Left forelimb (tissue), 1 donor: ENCODE measurements around the gene FLVCR2.

ENCODE experiments used
- DNase-seq: peaks from one replicate; pipeline ENCODE4 v3.0.0-alpha.2; 2018; ENCODE audit warnings: low spot score

FLVCR2 gene

DNA sequence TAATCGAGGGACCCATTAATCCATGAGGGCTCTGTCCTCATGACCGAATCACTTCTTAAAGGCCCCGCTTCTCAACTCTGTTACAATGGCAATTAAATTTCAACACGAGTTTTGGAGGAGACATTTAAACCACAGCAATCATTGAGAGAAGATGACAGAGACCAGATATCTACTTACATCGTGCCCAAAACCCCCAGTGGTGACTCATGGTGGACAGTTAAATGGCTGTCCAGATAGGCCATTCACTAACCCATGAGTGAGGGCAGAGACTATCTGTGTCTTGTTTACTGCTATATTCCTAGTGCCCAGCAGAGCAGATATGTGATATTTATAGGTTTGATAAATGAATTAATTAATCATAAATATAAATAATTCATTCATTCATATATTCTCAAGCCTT, 20.0 kb upstream of the FLVCR2 start:
- no peak for DNase-seq

DNA sequence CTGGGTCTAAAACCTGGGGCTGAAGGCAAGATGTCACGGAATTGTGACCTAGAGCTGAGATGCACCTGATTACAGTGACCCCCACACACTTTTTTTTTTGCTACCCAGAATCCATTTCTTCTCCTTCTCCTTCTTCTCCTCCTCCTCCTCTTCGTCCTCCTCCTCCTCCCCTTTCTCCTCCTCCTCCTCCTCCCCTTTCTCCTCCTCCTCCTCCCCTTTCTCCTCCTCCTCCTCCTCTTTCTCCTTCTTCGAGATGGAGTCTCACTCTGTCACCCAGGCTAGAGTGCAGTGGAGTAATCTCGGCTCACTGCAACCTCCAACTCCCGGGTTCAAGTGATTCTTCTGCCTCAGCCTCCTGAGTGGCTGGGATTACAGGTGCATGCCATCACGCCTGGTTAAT, 19.4 kb upstream of the FLVCR2 start:
- DNase-seq = no peak

DNA sequence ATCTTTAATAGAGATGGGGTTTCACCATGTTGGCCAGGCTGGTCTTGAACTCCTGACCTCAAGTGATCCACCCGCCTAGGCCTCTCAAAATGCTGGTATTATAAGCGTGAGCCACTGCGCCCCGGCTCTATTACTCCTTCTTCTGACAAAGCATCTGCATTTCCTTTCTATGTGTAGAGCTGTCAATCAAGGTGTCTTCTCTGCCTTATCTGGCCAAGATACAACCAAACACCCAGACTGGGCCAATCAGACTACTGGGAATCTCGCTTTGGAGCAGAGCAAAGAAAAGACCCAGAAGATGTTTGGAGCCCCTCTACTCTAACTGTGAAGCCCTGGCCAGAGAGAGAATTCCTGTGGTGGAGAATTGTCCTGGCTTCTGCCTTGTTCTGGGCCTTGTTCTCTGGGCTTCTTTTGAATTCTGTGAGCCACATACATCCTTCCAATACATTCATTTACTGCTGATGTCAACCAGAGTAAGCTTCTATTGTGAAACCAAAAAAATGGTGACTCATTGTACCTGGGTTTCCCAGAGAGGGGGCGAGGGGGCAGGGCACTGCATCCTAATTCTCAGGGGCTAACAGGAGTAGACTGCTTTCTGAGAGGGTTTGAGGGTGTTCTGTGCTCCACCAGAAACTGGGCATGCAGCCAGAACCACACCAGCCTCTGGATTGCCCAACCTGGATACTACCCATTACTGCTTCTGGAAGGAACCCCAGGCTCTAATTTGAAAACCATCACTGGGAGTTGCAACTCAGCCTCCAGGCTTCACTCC, 18.8 kb upstream of the FLVCR2 start:
- no peak for DNase-seq

DNA sequence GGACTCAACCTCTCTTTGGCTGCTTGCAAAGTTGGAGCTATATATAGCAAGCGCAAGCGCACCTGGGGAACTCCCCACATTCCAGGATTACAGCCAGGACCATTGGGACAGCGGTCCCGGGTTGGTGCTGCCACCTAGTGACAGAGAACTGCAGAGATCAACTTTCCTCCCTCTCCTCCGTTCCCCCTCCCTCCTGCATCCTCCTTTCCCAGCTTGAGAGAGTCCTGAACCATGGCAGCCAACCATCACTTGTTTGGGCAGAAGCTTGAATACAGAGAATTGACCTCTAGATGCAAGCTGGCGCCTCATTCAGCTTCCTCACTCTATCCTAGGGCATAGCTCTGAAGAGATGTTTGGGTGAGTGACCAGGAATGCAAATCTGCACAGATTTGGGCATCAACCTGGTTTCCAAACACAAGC, 17.4 kb upstream of the FLVCR2 start:
- no peak for DNase-seq

DNA sequence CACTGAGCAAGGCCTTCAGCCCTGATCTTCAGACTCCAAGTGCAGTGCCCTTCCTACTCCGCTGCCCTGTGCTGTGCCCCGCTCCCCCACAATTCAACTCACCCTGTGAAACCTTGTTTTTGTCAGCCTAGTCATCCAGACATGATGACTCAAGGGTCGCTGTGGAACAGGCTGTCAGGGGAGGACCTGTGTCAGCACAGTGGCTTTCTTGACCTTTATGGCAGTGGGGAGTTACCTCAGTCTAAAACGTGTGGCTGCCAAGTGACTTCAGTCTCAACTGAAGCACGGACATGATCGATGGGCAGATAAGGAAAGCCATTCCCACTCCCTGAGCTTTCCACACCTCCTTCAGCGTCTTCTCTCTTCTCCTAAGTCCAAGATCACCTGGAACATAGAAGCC, 16.3 kb upstream of the FLVCR2 start:
- no peak for DNase-seq

DNA sequence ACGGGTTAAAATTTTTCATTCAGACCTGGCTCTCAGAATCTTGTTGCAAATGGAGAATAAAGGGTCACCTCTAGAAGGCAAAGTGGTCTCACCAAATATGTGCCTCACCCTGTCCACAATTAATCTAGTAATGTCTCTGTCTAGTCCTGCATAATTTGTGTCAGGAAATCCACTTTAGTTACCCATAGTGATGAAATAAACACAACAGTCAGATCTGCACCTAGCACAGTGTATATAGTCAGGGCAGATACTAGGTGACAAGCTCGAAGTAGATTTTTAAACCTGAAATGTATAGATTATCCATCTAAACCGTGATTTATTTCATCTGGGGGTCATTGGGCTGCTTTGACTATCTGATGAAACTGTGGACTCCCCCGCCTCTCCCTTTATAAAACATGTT, 15.9 kb upstream of the FLVCR2 start:
- no peak for DNase-seq

DNA sequence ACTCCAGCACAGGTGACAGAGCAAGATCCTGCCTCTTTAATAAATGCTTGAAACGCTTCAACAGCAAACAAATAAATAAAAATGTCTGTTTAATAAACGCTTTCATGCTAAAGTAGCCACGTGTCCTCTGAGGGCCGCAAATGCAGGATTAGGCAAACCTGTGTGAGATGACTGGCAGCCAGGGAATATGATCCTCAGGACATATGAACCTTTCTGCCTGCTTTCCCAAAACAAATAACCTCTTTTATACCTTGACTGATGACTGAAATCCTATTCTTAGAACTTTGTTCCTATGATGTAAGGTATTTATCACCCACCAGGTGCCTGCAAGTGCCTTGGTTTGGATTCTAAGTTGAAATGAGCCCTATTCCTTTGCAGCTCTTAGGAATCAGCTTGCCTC, 14.5 kb upstream of the FLVCR2 start:
- no peak for DNase-seq

DNA sequence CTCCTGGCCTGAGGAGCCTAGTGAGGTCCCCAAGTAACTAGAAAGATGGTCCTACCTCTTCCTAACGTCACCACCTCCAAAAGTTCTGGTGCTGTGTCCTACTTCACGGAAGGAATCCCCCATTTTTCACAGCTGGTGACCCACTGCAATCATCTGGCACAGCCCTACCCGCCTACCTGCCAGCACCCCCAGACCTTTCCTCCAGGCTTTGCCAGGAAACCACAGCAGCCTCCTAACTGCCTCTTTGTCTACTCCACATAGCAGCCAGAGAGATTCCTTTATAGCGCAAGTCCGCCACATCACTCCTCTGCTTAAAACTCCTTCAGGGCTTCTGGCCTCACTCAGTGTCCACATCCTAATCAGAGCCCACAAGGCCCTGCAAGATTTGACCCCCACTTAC, 13.4 kb upstream of the FLVCR2 start:
- no peak for DNase-seq

DNA sequence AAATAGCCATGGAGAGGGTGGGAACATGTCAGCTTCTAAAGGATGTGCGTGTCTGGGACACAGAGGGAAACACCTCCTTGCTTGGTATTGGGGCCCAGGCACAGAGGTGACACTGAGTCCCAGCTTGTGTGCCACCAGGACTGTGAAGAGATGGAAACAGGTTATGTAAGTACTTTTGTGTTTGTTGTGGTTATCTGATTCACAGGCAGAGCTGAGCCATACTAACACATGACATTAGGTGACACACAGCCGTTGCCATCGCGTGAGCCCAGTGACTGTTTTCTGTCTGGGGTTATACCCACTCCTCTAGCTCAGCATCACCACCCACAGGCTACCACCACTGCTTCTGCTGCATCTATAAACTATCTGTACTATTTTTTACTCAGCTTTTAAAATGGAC, 12.1 kb upstream of the FLVCR2 start:
- no peak for DNase-seq

DNA sequence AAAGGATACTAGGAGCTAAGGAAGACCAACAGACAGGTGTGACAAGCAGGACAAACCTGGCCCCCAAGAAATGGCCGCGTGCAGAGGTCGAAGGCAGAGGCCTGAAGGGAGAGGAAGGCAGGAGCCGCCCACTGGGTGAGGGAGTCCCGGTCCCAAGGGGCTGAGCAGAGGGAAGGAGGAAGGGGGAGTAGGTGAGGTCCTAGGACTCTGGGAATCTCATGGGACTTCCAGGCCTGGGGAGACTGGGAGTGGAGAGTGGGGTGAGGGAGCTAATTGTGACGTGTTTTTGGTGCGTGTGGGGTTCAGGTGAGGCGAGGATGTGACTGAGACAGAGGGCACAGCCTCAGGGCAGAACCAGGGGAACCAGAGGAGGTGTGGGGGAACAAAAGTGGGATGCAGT, 11.7 kb upstream of the FLVCR2 start:
- no peak for DNase-seq

DNA sequence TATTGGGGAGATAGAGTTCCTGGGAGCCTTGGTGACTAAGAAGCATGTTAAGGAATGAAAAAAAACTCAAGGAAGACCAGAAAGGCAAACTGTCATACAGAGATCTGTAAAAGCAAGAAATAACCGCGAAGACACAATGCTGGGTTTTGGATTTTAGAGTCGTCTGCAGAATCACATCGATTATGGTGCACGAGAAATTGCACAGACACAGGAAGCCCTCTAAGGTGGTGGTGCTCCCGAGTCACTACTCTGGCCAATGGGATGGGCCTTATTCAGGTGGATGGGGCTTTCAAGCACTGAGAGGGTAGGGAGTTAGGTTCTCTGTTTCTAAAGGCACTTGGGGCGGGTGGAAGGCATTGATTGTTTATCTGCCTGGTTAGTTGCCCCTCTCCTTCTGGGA, 10.3 kb upstream of the FLVCR2 start:
- DNase-seq = no peak

DNA sequence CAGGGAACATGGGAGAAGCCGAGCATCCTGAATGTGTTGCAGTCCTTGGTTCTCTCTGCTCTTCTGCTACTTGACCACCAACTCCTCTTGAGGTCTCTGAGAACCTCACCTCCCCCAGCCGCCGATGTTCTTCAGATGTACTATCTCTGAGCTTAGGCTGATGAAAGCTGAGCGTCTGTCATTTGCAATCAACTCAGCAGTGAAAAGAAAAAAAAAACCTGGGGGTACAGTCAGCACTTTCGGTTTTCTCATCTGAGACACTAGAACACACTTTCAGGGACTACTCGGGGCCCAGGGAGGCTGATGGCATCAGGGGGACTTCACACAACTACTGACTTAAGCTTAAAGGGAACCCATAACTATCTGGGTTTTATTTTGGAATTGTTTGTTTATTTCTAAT, 9.6 kb upstream of the FLVCR2 start:
- DNase-seq = no peak

DNA sequence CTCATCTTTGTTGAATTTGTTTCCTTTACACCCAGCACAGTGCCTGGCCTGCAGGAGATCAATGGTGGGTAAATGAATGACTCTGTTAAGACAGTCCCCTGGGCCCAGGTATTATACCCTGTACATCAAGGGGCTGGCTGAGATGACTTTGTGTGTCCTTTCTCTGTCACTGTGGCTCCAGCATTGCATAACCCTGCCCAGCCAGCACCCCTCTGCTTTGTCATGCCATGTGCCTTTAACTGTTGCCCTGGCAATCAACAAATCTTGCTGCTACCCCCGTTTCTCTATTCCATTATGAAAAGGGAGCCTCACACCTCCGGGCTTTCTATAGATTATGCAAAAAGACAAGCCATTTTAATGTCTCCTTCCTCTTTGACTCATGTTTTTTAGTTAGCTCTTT, 7.6 kb upstream of the FLVCR2 start:
- no peak for DNase-seq

DNA sequence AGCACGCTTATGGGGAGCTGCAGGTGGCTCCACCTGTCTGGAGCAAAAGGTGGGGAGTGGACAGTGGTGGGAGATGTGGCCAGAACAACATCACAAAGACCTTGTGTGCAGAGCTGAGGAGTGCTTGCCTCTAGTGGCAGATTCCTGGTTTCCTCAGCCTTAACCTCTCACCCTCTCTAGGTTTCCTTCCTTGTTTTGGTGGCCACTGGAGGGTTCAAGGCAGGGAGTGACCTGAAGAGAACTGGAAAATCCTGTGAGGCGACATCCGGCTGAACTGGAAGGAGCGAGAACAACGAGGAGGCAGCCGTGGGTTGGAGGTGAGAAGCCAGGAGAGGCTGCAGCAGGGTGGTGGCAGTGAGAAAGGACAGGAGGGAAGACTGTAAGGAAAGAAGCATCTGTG, 6.3 kb upstream of the FLVCR2 start:
- DNase-seq = no peak

DNA sequence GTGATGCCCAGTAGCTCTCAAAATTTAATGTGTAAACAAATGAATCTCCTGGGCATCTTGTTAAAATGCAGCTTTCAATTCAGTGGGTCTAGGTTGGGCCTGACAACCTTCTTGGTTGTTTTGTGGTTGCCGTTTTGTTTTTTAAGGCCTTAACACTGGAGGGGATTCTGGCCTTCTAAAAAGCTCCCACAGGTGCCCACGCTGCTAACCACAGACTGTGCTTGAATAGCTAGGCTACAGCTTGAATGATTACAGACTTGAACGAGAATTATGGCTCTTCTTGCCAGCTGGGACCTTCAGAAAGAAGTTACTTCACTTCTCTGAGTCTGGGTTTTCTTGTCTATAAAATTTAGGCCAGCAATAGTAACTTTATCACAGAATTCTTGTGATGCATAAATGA, 1.3 kb upstream of the FLVCR2 start:
- DNase-seq = no peak

DNA sequence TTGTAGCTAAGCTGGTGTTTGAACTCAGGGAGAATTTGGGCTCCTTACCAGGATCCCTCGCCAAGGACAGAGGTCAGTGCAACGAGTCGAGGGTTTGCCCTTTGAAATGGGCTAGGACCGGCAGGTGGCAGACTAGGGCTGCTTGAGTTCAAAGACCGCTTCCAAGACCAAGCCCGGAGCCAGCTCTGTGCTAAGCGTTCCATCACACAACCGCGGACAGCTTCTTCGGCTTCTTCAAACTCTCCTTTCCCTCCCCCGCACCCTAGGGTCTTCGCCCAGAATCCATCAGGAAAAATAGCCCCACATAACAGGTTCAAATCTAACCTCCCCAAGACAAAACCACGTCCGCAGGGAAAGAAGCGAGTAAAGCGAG, 705 bp upstream of the FLVCR2 start:
- DNase-seq = peak; percentile 82

DNA sequence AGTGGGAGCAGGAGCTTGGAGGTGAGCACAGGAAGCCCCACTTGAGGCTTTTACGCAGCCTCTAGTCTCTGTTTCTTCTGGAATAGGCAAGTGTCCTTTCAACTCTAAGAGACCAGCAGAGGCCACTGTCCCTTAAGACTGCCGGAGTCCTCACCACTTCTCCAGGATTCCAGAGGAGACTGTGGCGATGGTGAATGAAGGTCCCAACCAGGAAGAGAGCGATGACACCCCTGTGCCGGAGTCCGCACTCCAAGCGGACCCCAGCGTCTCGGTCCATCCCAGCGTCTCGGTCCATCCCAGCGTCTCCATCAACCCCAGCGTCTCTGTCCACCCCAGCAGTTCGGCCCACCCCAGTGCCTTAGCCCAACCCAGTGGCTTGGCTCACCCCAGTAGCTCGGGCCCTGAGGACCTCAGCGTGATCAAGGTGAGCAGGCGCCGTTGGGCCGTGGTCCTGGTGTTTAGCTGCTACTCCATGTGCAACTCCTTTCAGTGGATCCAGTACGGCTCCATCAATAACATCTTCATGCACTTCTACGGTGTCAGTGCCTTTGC, 442 bp downstream of the FLVCR2 start:
- DNase-seq = no peak

DNA sequence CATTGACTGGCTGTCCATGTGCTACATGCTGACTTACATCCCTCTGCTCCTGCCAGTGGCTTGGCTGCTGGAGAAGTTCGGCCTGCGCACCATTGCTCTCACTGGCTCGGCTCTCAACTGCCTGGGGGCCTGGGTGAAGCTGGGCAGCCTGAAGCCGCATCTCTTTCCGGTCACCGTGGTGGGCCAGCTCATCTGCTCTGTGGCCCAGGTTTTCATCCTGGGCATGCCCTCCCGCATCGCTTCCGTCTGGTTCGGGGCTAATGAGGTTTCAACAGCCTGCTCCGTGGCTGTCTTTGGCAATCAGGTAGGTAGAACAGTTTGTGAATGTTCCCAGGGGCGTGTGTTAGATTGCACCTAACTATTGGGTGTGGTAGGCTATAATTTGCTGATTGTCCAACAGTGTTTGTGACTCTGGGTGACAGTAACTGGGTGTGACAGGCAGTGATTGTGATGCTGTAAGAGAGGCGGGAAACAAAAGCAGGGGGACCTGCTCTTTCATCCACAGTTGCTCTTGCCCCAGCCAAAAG, 981 bp downstream of the FLVCR2 start:
- DNase-seq = no peak

DNA sequence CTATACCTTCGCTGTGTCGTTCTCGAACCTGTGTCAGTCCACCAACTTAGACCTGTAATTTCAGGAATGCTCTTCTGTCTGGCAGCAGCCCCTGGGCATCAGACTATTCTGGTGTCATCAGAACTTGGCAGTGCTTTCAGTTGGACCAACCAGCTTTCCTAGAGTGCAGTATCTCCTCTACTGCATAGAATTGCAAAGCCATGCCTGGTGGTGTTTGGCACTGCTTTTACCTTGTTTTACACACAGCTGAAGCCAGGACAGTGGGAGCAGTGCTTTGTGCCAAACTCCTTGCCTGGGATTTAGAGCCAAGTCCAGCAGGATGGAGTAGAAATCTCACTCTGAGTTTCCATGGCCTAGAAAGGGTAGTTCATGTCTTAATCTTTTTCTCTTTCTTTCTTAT, 1.5 kb downstream of the FLVCR2 start:
- DNase-seq = no peak

DNA sequence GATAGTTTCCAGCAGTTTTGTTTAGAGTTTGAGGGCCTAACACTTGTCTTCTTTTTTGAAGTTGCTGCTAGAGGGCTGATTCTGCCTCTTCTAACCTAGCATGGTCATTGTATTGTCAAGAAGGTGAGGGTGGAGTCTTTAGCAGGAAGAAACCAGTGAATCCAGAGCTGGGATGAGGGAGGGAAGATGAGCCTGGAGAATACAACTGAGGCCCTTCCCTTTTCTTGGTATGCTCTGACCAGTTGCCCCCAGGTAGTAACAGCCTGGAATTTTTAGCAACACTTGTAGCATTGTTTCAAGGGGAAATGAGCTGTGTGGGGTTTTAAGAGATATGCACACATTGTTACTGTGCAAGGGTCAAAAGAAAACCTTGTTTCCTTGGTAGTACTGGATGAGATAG, 9.0 kb downstream of the FLVCR2 start:
- DNase-seq = no peak

DNA sequence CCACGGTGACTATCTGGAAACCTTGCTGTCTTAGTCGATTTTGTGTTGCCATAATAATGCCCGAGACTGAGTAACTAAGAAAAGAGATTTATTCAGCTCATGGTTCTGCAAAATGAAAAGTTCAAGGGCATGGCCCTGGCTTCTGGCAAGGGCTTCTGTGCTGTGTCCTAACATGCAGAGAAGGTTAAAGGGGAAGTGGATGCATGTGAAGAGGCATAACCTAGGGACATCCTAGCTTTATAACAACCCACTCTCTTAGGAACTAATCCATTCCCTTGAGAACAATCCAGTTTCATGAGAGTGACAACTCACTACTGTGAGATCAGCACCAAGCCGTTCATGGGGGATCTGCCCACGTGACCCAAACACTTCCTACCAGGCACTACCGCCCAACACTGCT, 11.5 kb downstream of the FLVCR2 start:
- DNase-seq = no peak

DNA sequence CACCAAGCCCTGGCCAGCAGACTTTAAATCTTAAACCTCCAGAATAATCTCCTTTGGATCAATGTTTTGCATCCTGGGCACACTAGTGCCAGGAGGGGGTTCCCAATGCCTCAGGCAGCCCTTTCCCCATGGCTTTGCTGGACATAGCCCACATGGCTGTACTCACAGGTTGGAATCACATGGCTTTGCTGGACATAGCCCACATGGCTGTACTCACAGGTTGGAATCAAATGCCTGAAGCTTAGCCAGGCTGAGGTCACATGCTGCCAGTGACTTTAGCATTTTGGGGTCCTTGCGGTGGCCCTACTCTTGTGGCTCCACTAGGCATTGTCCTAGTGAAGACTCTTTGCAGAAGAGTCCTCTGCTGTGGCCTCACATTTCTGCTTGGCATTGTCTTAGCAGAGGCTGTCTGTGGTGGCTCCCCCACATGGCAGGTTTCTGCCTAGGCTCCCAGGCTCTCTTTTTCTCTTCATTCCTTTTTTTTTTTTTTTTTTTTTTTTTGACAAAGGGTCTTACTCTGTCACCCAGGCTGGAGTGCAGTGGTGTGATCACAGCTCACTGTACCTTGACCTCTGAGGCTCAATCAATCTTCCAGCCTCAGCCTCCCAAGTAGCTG, 13.0 kb downstream of the FLVCR2 start:
- no peak for DNase-seq

DNA sequence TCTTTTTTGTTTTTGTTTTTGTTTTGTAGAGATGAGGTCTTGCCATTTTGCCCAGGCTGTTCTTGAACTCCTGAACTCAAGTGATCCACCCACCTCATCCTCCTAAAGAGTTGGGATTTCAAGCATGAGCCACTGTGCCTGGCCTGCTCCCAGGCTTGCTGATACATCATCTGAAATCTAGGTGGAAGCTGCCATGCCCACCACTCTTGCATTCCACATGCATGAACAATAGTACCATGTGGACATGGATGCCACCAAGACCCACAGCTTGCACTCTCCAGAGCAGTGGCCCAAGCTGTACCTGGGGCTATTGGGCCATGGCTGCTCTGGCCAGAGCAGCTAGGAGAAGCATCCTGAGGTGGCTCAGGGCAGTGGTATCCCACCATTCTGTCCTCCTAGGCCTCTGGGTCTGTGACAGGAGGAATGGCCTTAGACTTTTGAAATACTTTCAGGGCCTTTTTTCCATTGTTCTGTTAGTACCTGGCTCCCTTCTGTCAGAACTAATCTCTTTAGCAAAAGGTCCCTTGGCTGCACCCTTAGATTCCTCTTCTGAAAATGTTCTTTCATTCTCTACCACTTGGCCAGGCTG, 13.7 kb downstream of the FLVCR2 start:
- no peak for DNase-seq
